NCI-H446 (cell line): ENCODE results near the gene MSANTD2.
A peak's percentile ranks its signal among the peaks of the same experiment; 100 is the strongest.

Source experiments
- DNase-seq, 2 experiments: peaks; one replicate each; lab custom pipeline; 2025; lab: John Stamatoyannopoulos, UW

Gene MSANTD2

DNA sequence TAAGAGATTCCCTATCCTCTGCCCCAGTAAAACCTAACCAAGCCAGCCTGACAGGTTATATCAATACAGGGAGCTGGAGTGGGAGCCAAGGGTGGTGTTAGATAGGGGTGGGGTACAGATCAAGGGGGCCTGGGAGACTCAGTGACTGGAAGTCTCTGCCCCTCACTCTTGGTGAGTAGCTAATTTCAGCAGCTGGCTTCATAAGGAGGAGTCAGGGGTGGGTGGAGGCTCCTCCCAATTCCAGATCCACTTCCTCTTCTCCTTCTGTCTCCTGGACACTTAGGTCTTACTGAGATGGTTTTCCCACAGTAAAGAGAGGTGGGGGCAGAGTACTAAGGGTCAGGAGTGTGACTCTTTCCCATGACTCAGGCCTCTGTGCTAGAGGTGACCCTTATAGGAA, 47.0 kb downstream of the MSANTD2 start:
- no peak for DNase-seq

DNA sequence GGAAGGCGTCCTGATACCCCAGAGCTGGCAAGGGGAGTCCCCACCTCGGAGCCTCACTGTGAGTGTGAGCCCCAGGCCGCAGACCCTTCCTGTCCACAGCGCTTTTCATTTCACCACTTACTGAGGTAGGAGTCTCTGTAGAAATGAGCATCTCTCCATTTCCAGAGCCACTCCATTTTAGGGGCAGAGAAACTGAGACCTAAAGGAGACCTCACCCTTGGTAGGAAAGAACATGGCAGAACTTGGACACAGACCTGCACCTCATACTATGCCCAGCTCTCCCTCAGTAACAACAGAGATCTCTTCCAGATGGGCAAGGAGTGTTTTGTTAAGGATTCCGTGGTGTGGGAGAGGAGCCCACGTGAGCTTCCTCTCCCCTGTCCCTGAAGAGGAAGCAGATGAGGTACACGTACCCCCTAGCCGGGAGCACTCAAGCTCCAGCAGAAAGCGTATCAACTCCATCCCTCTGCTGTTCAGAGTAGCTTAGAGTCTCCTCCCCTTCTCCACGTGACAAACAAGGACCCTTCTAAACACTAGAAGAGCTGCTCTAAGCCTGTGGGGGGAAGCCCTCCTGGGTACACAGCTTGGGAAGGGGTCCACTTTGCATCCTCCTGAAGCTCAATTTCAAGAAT, 47.6 kb downstream of the MSANTD2 start:
- no peak for DNase-seq

DNA sequence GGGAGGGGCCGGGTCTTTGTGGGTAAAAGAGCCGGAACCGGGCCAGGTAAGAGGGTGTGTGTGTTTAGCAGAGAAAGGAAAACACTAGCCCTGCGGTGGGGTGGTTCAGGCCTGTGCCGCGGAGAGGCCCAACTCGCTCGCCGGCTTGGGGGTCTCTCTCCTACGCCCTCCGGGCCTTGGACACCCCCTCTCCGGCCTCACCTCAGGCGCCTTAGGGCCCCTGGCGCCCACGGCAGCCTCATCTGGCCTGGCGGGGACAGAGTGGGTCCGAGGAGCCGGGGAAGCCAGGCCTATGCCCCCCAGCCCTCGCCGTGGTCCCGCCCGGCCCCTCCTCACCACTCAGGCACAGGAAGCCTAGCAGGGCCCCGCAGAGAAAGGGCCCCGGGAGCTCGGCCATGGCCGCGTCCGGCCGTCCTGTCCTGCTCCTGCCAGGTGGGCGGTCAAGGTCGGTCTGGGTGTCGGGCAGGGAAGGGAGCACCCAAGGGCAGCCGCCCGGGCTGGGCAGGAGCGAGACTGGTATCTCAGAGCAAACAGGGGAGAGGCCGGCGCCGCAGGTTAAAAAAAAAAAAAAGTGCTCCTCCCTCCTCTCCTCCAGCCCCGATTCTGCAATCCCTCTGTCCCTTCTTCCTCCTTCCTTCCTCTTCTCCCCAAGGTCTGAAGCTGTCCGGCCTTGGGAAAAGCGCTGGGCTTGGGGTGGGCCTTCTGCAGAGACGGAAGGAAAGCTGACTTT, 48.3 kb downstream of the MSANTD2 start, which contains the start of gene VSIG2:
Gene VSIG2 (minus strand): TSS at position 515 of the 730 bp plus-strand sequence. CDS start 118 bp downstream, at position 397.
- DNase-seq, result no peak

DNA sequence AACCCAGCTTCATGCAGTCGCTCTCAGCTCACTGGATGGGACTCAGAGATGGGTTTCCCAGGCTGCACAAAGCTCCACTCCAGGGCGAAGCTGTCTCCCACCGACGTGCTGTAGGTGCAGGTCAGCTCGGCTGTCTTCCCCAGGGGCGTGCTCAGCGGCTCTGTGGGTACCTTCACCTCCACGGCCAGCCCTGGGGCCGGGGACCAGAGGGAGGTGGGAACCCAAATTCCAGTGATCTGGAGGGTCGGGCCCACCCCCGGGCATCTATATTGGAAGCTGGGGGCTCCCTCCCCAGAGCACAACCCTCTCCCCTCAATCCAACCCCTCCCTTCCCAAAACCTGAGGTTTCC, 48.8 kb downstream of the MSANTD2 start:
- DNase-seq, result no peak

DNA sequence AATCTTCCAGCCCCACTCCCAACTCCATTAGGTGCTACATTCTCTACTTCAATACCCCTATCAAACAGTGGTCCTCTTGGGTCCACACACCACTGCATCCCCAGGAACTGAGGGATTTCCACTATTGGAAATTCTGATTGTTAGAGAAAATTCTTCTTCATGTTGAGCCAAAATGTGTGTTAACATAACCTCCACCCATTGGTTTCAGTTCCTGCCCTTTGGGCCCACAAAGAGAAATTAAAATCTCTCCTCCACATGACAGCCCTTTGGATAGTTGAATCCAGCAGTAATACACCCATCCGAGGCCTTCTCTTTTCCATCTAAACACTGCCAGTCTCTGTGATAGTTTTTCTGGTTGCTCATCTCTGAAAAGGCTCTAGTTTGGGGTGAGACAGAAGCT, 50.3 kb downstream of the MSANTD2 start:
- DNase-seq, result no peak

DNA sequence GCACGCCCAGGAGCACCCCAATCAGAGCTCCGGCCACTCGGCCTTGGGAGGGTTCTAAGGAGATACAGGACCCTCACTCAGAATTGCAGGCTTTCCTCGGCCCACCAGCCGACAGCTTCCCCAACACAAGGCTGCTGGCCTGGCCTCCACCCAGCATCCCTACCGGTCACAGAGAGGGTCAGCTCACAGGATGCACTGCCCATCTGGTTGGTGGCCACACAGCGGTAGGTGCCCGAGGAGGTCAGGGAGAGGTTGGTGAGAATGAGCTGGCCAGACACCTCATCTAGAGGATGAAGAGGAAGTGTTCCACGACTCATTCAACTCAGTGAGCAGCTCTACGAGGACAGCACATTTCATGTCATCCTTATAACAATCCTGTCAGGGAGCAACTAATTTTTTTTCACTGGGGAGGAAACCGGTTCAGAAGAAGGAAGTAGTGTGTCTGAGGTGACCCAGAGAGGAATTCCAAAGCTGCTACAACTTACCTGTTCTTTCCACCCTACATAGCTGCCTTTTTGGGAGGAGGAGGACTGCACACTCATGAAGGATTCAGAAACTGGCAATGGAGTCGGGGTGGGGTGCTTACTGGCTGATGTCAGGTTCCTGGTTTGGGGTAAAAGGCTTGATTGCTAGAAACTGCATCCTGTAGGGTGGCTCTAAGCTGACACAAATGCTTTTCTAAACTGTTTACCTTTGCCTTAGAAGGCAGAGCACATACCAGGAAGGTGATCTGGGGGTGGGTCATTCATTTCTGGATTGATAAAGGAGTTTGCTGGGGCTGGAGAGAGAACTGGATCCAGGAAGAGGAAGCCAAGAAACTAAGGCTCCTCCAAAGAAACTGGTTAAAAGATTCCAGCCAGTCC, 51.5 kb downstream of the MSANTD2 start:
- no peak for DNase-seq

DNA sequence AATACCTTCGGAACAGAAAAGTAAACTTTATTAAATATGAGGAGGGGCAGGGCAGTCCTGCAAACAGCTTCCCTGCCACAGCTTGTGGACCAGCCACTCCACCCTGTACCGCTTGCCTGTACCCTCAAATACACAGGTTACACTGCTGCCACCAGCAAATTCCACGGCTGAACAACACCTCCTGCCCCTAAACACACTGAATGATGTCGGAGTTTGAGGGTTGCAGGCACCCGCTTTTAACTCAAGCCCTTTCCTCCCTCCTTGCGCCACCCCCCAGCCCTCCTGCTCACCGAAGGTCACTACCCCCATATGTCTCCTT, 52.1 kb downstream of the MSANTD2 start:
- no peak for DNase-seq

DNA sequence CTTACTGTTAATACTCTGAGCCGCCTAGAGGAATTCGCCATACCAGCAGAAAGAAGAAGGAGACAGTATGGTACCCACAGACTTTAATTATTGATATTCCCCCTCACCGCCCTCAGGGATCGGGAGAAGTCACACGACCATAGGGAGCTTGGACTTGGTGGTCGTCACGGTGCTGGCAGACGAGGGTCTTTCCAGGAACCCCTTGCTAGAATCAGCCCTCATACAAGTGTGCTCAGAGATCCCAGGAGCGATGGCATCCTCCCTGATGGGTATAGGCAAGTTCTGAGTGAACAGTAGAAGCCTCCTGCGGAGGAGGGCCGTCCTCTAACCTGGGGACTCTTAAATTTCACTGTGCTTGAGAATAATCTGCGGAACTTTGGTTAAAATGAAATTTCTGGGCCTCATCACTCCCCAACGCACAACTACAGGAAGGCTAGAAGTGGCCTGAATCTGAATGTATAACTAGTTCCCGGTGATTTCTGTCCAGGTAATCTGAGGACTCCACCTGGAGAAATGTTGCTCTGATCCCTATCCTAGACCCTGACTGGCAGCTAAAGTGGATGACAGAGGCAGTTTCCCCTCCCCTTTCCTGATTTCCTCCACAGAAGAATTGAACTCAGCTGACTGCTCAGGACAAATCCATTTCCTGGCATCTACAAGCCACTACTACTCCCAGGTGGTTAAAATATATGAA, 52.7 kb downstream of the MSANTD2 start:
- no peak for DNase-seq

DNA sequence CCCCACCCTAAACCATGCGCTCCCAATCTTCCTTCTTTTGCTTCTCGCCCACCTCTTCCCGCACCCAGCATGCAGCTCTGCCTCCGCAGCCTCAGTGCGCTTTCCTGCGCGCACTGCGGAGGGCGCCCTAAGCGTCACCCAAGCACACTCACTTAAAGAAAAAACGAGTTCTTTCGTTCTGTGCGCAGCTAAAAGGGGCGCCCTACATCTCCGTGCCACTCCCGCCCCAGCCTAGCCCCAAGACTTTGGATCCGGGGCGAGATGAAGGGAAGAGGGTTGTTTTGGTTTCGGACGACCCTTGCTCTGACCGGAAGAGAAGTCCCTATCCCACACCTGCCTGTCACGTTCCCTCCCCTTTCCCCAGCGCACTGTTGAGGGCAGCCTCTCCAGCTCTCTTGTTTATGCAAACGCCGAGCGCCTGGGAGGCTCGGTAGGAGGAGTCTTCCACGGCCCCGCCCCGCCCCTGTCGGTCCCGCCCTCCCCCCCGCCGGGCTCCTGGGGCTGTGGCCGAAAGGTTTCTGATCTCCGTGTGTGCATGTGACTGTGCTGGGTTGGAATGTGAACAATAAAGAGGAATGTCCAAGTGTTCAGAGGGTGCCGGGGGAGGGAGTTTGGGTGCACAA, 53.5 kb downstream of the MSANTD2 start:
- no peak for DNase-seq

DNA sequence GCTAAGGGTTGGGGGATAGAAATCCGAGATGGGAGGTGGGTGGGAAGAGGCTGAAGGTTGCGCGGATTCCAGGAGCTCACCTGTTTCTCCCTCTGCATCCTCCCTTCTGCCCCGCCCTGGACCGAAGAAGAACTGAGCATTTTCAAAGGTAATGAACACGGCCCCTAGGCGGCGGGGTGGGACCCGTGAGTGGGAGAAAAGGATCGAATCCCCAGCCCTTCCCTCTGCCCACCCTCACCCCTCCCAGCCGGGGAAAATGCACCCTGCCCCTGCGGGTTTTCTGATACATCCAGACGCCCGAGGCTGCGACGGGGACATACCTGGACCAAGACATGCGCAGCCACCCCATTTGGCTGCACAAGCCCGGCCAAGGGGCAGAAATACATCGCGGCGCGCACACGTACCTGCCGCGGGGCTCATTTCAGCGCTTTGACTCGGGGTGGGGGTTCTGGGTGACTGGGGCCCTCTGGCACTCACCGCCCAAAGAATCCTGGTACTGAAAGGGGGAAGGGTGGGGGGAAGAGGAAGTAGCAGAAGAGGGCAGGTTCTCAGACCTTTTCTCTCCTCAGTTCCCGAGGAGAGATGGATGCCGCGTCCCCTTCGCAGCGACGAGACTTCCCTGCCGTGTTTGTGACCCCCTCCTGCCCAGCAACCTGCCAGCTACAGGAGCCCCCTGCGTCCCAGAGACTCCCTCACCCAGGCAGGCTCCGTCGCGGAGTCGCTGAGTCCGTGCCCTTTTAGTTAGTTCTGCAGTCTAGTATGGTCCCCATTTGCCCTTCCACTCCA, 54.2 kb downstream of the MSANTD2 start:
- DNase-seq, result no peak

DNA sequence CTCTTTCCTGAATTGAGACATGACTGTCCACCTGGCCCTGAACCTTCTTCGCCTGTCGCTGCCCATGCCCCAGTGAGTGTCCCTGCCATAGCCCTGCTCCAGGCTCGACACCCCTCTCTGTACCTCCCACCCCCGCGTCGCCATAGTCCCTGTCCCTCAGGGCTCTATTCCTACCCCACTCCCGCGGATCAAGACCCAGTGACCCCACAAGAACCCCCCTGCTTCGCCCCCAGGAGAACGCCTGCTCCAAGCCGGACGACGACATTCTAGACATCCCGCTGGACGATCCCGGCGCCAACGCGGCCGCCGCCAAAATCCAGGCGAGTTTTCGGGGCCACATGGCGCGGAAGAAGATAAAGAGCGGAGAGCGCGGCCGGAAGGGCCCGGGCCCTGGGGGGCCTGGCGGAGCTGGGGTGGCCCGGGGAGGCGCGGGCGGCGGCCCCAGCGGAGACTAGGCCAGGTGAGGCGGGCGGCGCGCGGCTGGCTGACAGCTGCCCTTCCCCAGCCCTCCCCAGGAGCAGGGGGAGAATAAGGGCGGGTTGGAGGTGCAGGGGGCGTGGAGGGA, 54.9 kb downstream of the MSANTD2 start:
- no peak for DNase-seq

DNA sequence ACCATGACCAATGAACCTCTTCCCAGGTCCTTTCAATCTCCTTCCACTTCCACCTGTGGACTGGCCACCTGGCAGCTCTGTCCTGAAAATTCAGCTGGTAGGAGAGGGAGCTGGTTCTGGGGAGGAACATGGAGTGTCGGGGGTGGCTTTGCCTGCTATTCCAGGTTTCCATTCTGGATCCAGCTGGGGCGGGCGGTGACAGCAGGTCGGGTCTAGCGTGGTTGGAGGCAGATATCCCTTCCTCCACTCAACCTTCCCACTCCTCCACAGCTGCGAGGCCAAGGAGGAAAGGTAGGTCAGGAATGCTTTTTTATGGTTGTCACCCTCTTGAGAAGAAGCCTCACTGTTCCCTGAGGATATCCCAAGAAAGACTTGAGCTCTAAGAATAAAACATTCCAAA, 57.2 kb downstream of the MSANTD2 start:
- no peak for DNase-seq

DNA sequence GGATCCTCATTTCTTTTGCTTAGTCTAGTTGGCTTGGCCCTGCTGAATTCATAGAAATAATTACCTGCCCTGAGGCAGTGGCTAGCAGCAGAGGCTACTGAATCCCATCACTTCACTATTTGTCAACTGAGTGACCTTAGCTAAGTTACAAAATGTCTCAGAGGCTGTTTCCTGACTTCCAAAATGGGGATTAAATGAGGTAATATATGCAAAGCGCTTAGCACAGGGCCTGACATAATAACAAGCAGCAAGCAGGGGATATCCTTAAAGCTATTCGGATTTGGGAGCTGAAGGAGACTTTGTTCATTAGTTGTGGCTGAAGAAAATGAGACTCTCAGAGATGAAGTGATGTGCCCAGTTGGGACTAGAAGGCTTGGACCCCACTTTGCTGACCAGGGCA, 57.7 kb downstream of the MSANTD2 start:
- DNase-seq, result no peak

DNA sequence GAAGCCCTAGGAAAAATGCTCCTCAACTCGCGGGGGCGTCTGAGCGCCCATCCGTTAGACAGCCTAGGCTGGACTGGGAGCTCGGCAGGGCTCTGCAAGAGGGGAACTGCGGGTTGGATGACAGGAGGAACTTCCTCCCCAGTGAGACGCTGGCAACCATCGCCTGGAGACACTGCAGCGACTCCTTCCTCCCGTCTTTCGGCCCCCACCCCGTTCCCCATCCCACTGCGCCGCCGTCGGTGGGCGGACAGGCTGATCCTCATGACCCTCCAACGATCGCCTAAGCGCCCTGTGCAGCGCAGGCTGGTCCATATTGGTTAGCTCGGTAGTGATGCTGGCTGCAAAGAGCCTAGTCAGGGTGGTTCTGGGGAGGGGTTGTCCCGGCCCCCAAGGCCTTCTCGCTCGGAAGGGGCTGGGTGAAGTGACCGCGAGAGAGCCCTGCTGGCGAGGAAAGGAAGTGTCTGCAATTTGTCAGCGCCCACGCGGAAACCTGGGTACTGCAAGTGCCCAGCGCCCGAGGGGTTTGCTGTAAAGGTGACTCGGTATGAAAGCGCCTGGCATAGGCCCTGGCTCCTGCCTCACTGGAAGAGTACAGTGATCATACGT, 59.8 kb downstream of the MSANTD2 start:
- DNase-seq, result no peak

DNA sequence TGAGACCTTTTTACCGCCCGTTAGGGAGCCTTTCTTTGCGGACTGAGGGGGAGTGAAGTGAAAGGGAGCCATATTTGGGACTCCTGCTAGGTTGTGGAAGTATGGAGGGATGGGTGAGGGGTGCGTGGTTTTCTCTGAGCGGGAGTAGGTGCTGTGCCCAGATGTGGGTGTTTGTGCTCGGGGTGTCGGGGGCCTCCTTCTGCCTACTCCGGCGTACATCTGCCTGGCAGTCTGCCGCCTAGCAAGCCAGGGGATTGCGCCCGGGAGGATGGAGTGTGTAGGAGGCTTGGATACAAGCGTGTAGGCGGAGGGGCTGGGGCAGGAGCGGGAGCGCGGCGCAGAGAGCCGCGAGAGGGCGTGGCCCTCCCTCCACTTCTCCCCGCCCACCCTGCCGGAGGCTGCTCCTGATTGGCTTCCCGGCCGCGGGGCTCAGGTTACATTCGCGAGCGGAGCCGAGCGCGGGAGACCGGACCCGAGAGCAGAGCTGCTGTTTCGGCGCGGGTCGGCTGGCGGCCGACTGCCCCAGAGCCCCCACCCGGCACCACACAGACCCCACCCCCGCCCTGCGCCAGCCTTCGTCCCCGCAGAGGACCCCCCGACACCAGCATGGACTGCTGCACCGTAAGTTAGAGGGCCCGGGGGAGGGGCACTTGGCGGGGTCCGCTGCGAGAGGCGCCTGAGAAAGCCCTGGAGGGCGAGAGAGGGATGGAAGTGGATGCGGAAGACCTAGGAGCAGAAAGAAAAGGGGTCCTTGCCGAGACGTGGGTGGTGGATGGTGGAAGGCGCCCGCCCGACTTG, 60.5 kb downstream of the MSANTD2 start, which contains the start of gene NRGN:
Gene NRGN (plus strand): TSS at position 464 of the 798 bp plus-strand sequence. CDS start 143 bp downstream, at position 607.
- peak; percentile 73 to 94 for DNase-seq

DNA sequence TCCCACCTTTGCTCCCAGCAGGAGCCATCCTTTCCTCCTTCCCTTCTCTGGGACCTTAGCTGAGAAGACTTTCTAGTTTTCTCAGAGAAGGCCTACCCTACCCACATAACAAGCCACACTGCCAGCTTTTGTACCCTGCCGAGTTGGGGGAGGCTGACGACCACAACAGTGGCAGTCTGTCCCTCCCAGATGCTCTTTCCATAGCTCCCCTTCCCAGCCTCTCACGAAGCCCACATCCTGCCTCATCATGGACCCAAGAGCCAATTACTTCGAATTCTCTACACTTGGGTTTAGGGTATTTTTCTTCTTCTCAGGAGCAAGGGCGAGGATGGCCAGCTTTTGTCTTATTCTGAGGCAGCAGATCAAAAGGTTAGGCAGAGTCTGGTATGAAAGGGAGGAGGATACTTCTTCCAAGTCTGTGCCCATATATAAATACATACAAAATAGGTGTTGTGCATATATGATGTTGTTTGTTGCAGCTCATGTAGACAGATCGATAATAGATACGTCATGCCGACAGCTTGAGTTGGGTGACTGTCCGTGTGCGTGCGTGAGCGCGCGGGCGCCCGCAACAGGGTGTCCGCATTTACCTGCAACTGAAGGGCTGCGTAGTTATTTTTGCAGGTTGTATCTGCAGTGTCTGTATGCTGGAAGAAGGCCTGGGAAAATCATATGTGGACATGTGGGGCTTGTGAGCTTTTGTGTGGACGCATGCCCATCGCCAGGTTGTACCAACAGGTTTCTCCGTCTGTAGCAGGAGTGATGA, 61.3 kb downstream of the MSANTD2 start:
- DNase-seq, result no peak

DNA sequence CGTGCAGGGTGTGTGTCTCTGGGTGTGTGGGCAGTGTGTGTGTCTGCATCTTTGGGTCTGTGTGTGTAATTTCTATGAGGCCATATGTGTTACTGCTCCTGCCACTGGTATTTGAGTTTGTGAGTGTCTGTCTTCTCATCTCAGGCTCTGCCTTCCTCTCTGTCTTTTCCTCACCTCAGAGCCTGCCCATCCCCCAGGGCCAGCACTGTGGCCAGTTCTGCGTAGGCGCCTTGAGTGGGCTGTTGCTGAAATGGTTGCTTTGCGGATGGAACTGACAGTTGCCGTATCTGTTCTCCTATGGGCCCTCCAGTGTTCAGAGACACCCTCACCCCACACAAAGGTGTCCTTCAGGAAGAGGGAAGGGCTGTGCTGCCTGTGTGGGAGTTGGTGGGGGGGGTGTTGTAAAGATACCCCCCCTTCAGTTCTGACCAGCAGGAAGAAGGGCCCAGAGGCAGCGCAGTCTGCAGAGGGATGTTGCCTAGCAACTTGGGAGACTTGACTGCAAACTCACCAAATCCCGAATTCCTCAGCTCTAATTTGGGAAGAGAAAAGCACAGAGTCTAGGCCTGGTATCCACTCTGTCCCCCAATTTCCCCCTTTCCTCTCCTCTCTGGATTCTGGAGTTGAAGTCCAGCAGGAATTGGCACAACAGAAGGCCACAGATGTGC, 62.4 kb downstream of the MSANTD2 start:
- DNase-seq, result no peak

DNA sequence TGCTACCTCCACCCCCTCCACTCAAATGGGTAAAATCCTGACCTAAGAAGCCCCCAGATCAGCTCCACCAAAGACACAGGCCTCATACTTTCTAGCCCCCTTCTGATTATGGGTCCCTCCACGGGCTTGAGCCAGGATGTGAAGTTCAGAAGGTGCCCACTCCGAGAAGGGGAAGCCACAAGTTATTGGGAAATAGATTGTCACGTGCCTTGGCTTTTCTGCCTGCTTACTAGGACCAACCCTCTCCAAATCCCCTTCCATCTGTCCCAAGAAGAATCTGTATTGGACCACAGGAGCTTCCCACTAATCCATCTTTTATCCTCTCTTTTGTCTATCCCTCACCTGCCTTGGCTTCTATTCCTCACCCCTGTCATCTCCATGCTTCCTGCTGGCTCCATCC, 63.5 kb downstream of the MSANTD2 start:
- no peak for DNase-seq
